WTC11 (cell line): ENCODE measurements around the gene SYNGR1.

Experiments used
- CREB1 ChIP-seq: sonication (generic); formaldehyde crosslinking; IDR thresholded peaks from 2 replicates; pipeline ENCODE4 v1.8.0; 2023; ENCODE audit warnings: mild to moderate bottlenecking, missing genetic modification reagents
- CTCF ChIP-seq: fragments of 200-600 bp; IDR thresholded peaks from 2 replicates; pipeline ENCODE4 v1.8.0; 2022; ENCODE audit warnings: antibody characterized with exemption
- NFE2L1 ChIP-seq: sonication (generic); formaldehyde crosslinking; IDR thresholded peaks from 2 replicates; pipeline ENCODE4 v1.8.1; 2023; ENCODE audit warnings: missing genetic modification reagents

GRCh38 chr22:39374191-39374590 is 24.4 kb downstream of the SYNGR1 start:
- no peak for TF ChIP-seq CTCF
- no peak for TF ChIP-seq CREB1 (CRISPR knock-in tag)
- TF ChIP-seq NFE2L1 (CRISPR knock-in tag), result no peak
